Smooth muscle cell (in vitro differentiated cells): ENCODE data around the gene CMC1. TPM values are rescaled to one million over a fixed set of nuclear protein-coding genes. Genes with fewer than 3 reads are reported as not detected.

Experiments
- DNase-seq: peaks from one replicate; lab custom pipeline; 2025; ENCODE audit not compliant: unreplicated experiment; lab: John Stamatoyannopoulos, UW
- H2AFZ ChIP-seq: fragments of 200-600 bp; sonication (generic); 2 replicates; pipeline ENCODE4 v1.6.0; 2016; ENCODE audit warnings: antibody characterized with exemption, low read depth, mild to moderate bottlenecking
- H3F3A ChIP-seq: fragments of 200-600 bp; sonication (generic); 2 replicates; pipeline ENCODE4 v1.6.0; 2017; ENCODE audit warnings: antibody characterized with exemption, low read depth
- H3K27ac ChIP-seq: fragments of 200-600 bp; sonication (generic); 2 replicates; pipeline ENCODE4 v1.5.1; 2016; ENCODE audit warnings: low read depth, mild to moderate bottlenecking
- H3K27me3 ChIP-seq: fragments of 200-600 bp; sonication (generic); 2 replicates; pipeline ENCODE4 v1.6.1; 2016; ENCODE audit warnings: low read depth, mild to moderate bottlenecking
- H3K36me3 ChIP-seq: fragments of 200-600 bp; sonication (generic); 2 replicates; pipeline ENCODE4 v1.5.1; 2016; ENCODE audit warnings: low read depth
- H3K4me1 ChIP-seq: fragments of 200-600 bp; sonication (generic); 2 replicates; pipeline ENCODE4 v1.5.1; 2016; ENCODE audit warnings: low read depth
- H3K4me2 ChIP-seq: fragments of 200-600 bp; sonication (generic); 2 replicates; pipeline ENCODE4 v1.6.0; 2016; ENCODE audit warnings: mild to moderate bottlenecking
- H3K4me3 ChIP-seq: fragments of 200-600 bp; sonication (generic); 2 replicates; pipeline ENCODE4 v1.5.1; 2016; ENCODE audit warnings: mild to moderate bottlenecking
- H3K79me2 ChIP-seq: fragments of 200-600 bp; sonication (generic); 2 replicates; pipeline ENCODE4 v1.6.0; 2016; ENCODE audit warnings: low read depth, mild to moderate bottlenecking
- H3K9ac ChIP-seq: fragments of 200-600 bp; sonication (generic); 2 replicates; pipeline ENCODE4 v1.6.0; 2016; ENCODE audit warnings: low read depth
- H3K9me3 ChIP-seq: fragments of 200-600 bp; sonication (generic); replicated peaks from 2 replicates; pipeline ENCODE4 v1.5.1; 2016; ENCODE audit warnings: low read depth
- H4K20me1 ChIP-seq: fragments of 200-600 bp; sonication (generic); 2 replicates; pipeline ENCODE4 v1.6.0; 2016; ENCODE audit warnings: low read depth
- CTCF ChIP-seq: fragments of 200-600 bp; sonication (generic); IDR thresholded peaks from 2 replicates; pipeline ENCODE4 v1.5.1; 2017; ENCODE audit warnings: borderline replicate concordance, mild to moderate bottlenecking, antibody characterized with exemption; ENCODE audit not compliant: insufficient read depth, poor library complexity, severe bottlenecking
- WGBS: methylation state at CpG from one replicate; pipeline ENCODE4 v1.1.7; 2016; ENCODE audit warnings: low lambda C conversion rate; 5-methylcytosine and 5-hydroxymethylcytosine counted together
- polyA plus RNA-seq: library from polyadenylated mRNA; unstranded; fragments of >200 nt; fragmentation: Nextera tagmentation; extraction: Ambion mirVana; gene quantifications from 2 replicates; pipeline ENCODE4 v1.2.1, GENCODE V29; 2016
- total RNA-seq: library from RNA; depleted of rRNA; stranded (reverse); fragments of >200 nt; gene quantifications from 2 replicates; pipeline ENCODE4 v1.2.3, GENCODE V29; 2014

CMC1 gene
- total and polyA plus RNA-seq, 2 experiments from 2014 or later, result 23.0 to 41.4 TPM

GRCh38 chr3:28300345-28300962 lies 59.0 kb downstream of the CMC1 start:
- H3K27me3 ChIP-seq, result no peaks in the 10 kb centered on the region
- TF ChIP-seq CTCF, result no peak
- WGBS, result 96% methylated on average over 5 of the region's 5 CpGs
- no peaks in the 10 kb centered on the region for H4K20me1 ChIP-seq
- H3K4me1 ChIP-seq, result no peaks in the 10 kb centered on the region
- H3F3A ChIP-seq, result no peaks in the 10 kb centered on the region
- H3K9ac ChIP-seq, result no peak overlapping the region
- H3K4me2 ChIP-seq, result no peak overlapping the region
- H2AFZ ChIP-seq, result no peak overlapping the region
- no peaks in the 10 kb centered on the region for H3K9me3 ChIP-seq
- H3K4me3 ChIP-seq, result no peak overlapping the region
- no peaks in the 10 kb centered on the region for H3K79me2 ChIP-seq
- no peaks in the 10 kb centered on the region for H3K36me3 ChIP-seq
- no peak overlapping the region for H3K27ac ChIP-seq
- no peak for DNase-seq

GRCh38 chr3:28301688-28302087 lies 60.3 kb downstream of the CMC1 start:
- Histone ChIP-seq H2AFZ (no peak overlapping the region), H4K20me1 (no peaks in the 10 kb centered on the region), H3K36me3 (no peaks in the 10 kb centered on the region), H3K9me3 (no peaks in the 10 kb centered on the region), H3F3A (no peaks in the 10 kb centered on the region), H3K4me1 (no peaks in the 10 kb centered on the region), H3K9ac (no peak overlapping the region), H3K27me3 (no peaks in the 10 kb centered on the region), H3K79me2 (no peaks in the 10 kb centered on the region), H3K27ac (no peak overlapping the region), H3K4me3 (no peak overlapping the region), H3K4me2 (no peak overlapping the region)
- no peak for DNase-seq
- no peak for TF ChIP-seq CTCF
- 94% methylated on average over 4 of the region's 4 CpGs for WGBS

- Histone ChIP-seq H3K36me3 (no peaks in the 10 kb centered on the region), H3K27ac (no peak overlapping the region), H2AFZ (no peak overlapping the region), H3K4me3 (no peak overlapping the region), H3K79me2 (no peaks in the 10 kb centered on the region), H3K27me3 (no peaks in the 10 kb centered on the region), H3K4me1 (no peaks in the 10 kb centered on the region), H3K9ac (no peak overlapping the region), H4K20me1 (peaks cover 3% of the 10 kb centered on the region), H3F3A (no peaks in the 10 kb centered on the region), H3K9me3 (no peaks in the 10 kb centered on the region), H3K4me2 (no peak overlapping the region)
- WGBS, result 92% methylated on average over 3 of the region's 3 CpGs
- DNase-seq, result no peak
- TF ChIP-seq CTCF, result no peak
These were observed 66.8 kb downstream of the CMC1 start for GRCh38 chr3:28308196-28308595.

GRCh38 chr3:28315711-28316110 lies 74.3 kb downstream of the CMC1 start:
- H2AFZ ChIP-seq, result no peak overlapping the region
- H3K79me2 ChIP-seq, result no peaks in the 10 kb centered on the region
- H3K4me1 ChIP-seq, result no peaks in the 10 kb centered on the region
- peaks cover 3% of the 10 kb centered on the region for H4K20me1 ChIP-seq
- no peaks in the 10 kb centered on the region for H3K36me3 ChIP-seq
- no peaks in the 10 kb centered on the region for H3F3A ChIP-seq
- no peaks in the 10 kb centered on the region for H3K27me3 ChIP-seq
- no peak for DNase-seq
- H3K4me3 ChIP-seq, result no peak overlapping the region
- 95% methylated on average over 1 of the region's 1 CpG for WGBS
- H3K27ac ChIP-seq, result no peak overlapping the region
- H3K9ac ChIP-seq, result no peak overlapping the region
- no peak overlapping the region for H3K4me2 ChIP-seq
- no peak for TF ChIP-seq CTCF
- H3K9me3 ChIP-seq, result no peaks in the 10 kb centered on the region
